OCI-LY3 (cell line): ENCODE measurements around the gene IGFN1.

Experiments used
- EZH2phosphoT487 ChIP-seq: fragments of 200-600 bp; shearing (Covaris generic); IDR thresholded peaks from 2 replicates; pipeline ENCODE4 v1.6.1; 2018; ENCODE audit warnings: antibody characterized with exemption, mixed run types, low read depth
- TF ChIP-seq, protein P1 (sequence below): fragments of 200-600, 300-600 bp; sonication (generic); IDR thresholded peaks from 2 replicates; pipeline ENCODE4 v1.5.1; 2014; ENCODE audit warnings: antibody characterized with exemption, low read length, low read depth

DNA sequence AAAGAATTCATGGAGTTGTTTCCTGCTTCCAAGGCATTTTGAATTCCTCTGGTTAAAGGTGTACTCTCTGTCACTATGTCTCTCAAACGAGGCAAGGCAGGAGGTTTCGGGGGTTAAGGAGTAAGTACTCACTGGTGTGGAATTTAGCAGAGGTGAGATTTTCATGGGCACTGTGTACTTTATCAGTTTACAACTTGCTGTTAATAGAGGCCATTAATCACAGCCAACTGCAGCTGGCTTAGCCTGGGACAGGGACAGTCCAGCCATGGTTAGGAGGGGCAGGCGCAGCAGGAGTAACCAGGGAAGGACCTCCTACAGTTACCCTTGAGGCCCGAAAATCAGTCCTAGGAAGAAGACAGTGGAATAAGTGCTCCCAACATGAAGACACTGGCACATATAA, 18.3 kb upstream of the IGFN1 start:
- TF ChIP-seq, protein P1, sequence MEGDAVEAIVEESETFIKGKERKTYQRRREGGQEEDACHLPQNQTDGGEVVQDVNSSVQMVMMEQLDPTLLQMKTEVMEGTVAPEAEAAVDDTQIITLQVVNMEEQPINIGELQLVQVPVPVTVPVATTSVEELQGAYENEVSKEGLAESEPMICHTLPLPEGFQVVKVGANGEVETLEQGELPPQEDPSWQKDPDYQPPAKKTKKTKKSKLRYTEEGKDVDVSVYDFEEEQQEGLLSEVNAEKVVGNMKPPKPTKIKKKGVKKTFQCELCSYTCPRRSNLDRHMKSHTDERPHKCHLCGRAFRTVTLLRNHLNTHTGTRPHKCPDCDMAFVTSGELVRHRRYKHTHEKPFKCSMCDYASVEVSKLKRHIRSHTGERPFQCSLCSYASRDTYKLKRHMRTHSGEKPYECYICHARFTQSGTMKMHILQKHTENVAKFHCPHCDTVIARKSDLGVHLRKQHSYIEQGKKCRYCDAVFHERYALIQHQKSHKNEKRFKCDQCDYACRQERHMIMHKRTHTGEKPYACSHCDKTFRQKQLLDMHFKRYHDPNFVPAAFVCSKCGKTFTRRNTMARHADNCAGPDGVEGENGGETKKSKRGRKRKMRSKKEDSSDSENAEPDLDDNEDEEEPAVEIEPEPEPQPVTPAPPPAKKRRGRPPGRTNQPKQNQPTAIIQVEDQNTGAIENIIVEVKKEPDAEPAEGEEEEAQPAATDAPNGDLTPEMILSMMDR = no peak
- TF ChIP-seq EZH2phosphoT487 = no peak
